ENCODE results near the gene PNPLA6. TPM values are rescaled to one million over a fixed set of nuclear protein-coding genes. Genes with fewer than 3 reads are reported as not detected.

PNPLA6 gene
- total RNA-seq, 1 experiment from 2014 or later, result 67.6 TPM

- H3K4me1 Mint-ChIP-seq (ENCODE audit: low read depth, unreplicated experiment), result peaks cover 9% of the 10 kb centered on the region
- no peak for DNase-seq
- no peaks in the 10 kb centered on the region for H3K27me3 Mint-ChIP-seq (ENCODE audit: insufficient read depth, unreplicated experiment)
- CTCF ChIA-PET, result interaction anchor here (0.5 to 1.2 kb wide), 3 partner anchors 26 to 45 kb away, joined by 4 to 6 read pairs (median 5); a partner anchor contains a TSS
- Histone ChIP-seq H3K4me1 (peaks cover 10% of the 10 kb centered on the region), H3K4me3 (ENCODE audit: low read depth, low read length) (peak overlapping the region; percentile 59), H3K9me3 (no peaks in the 10 kb centered on the region), H3K36me3 (ENCODE audit: control insufficient read depth, insufficient read depth, low read length) (no peaks in the 10 kb centered on the region; the same call in 1 of the 2 replicates), H3K27me3 (replicated peaks; ENCODE audit: control insufficient read depth, insufficient read depth, low read length) (no peaks in the 10 kb centered on the region)
- peaks cover 20% of the 10 kb centered on the region for H3K36me3 Mint-ChIP-seq (ENCODE audit: insufficient read depth, unreplicated experiment)
- intact Hi-C loops (cut with micrococcal nuclease; ENCODE audit: unreplicated experiment), result no loop called here
- POLR2A ChIA-PET, result interaction anchor here (0.6 to 1.0 kb wide), 4 partner anchors 12 to 128 kb away, joined by 3 to 4 read pairs (median 4); partner anchors contain the start of gene PNPLA6
- BruUV-seq (replicated peaks), result TSS peak; percentile 16
- peak overlapping the region; percentile 85 for H3K4me3 Mint-ChIP-seq (ENCODE audit: unreplicated experiment)
- H3K27ac Mint-ChIP-seq (ENCODE audit: unreplicated experiment), result peak overlapping the region; percentile 63
- TF ChIP-seq CTCF (IDR thresholded peaks at IDR 0.05; ENCODE audit: insufficient read depth in 1 of 2, low read depth in 1 of 2, low read length in 1 of 2, severe bottlenecking in 1 of 2, unreplicated experiment in 1 of 2), result no peak
- no peaks in the 10 kb centered on the region for H3K9me3 Mint-ChIP-seq (ENCODE audit: unreplicated experiment)
Measured at GRCh38 chr19:7522923-7523667, 12.4 kb upstream of the PNPLA6 start.

DNA sequence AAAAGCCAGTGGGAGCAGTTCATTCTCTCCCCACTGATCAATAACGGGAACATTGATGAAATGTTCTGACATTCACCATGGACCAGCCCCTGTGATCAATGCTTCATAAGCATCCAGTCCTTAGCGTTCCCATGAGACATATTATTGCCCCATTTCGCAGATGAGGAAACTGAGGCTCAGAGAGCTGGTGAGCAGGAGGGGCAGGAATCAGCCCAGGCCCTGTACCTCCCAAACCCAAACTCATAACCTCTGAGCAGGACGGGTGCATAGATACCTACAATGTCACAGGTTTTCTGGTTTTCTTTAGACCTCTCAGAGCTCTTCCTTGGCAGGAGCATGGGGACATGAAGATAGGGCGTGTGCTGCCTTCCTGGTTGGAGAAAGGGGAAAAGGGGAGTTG is 11.0 kb upstream of the PNPLA6 start:
- POLR2A ChIA-PET, result no interaction called here
- intact Hi-C loops (cut with micrococcal nuclease; ENCODE audit: unreplicated experiment), result no loop called here
- Mint-ChIP-seq H3K9me3 (ENCODE audit: unreplicated experiment) (no peaks in the 10 kb centered on the region), H3K36me3 (ENCODE audit: insufficient read depth, unreplicated experiment) (peaks cover 15% of the 10 kb centered on the region), H3K27me3 (ENCODE audit: insufficient read depth, unreplicated experiment) (no peaks in the 10 kb centered on the region), H3K4me1 (ENCODE audit: low read depth, unreplicated experiment) (peaks cover 9% of the 10 kb centered on the region), H3K4me3 (ENCODE audit: unreplicated experiment) (no peak overlapping the region), H3K27ac (ENCODE audit: unreplicated experiment) (no peak overlapping the region)
- CTCF ChIA-PET, result no interaction called here
- H3K36me3 ChIP-seq (ENCODE audit: control insufficient read depth, insufficient read depth, low read length), result no peaks in the 10 kb centered on the region
- H3K4me3 ChIP-seq (ENCODE audit: low read depth, low read length), result no peak overlapping the region
- no peaks in the 10 kb centered on the region for H3K9me3 ChIP-seq
- no peak for DNase-seq
- peaks cover 10% of the 10 kb centered on the region for H3K4me1 ChIP-seq
- BruUV-seq (replicated peaks), result no TSS peak
- H3K27me3 ChIP-seq (replicated peaks; ENCODE audit: control insufficient read depth, insufficient read depth, low read length), result no peaks in the 10 kb centered on the region
- no peak for TF ChIP-seq CTCF (IDR thresholded peaks at IDR 0.05; ENCODE audit: insufficient read depth in 1 of 2, low read depth in 1 of 2, low read length in 1 of 2, severe bottlenecking in 1 of 2, unreplicated experiment in 1 of 2)

DNA sequence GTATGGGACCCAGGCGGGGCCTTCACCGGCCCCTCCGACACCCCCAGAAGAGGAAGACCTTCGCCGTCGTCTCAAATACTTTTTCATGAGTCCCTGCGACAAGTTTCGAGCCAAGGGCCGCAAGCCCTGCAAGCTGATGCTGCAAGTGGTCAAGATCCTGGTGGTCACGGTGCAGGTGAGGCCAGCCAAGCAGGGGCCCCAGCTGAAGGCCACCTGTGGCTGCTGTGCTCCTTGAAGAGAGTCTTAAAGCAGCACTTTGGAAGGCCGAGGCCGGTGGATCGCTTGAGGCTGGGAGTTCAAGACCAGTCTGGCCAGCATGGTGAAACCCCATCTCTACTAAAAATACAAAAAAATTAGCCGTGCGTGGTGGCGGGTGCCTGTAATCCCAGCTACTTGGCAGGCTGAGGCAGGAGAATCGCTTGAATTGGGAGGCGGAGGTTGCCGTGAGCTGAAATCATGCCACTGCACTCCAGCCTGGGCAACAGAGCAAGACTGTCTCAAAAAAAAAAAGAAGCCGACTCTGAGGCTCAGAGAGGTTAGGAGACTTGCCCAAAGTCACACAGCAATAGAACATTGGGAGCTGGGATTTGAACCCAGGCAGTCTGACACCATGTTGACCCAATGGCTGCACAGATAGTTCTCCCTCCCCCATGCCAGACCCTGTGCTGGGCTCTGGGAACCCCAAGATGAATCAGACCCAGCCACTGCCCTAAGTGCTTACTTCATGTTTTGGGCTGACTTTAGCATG is 10.4 kb upstream of the PNPLA6 start:
- H3K27me3 Mint-ChIP-seq (ENCODE audit: insufficient read depth, unreplicated experiment), result no peaks in the 10 kb centered on the region
- Histone ChIP-seq H3K4me1 (peaks cover 10% of the 10 kb centered on the region), H3K4me3 (ENCODE audit: low read depth, low read length) (no peak overlapping the region), H3K27me3 (replicated peaks; ENCODE audit: control insufficient read depth, insufficient read depth, low read length) (no peaks in the 10 kb centered on the region), H3K36me3 (ENCODE audit: control insufficient read depth, insufficient read depth, low read length) (no peaks in the 10 kb centered on the region), H3K9me3 (no peaks in the 10 kb centered on the region)
- H3K36me3 Mint-ChIP-seq (ENCODE audit: insufficient read depth, unreplicated experiment), result peaks cover 15% of the 10 kb centered on the region
- no peak for DNase-seq
- peaks cover 9% of the 10 kb centered on the region for H3K4me1 Mint-ChIP-seq (ENCODE audit: low read depth, unreplicated experiment)
- ChIA-PET CTCF (no interaction called here), POLR2A (no interaction called here)
- H3K27ac Mint-ChIP-seq (ENCODE audit: unreplicated experiment), result no peak overlapping the region
- no peak overlapping the region for H3K4me3 Mint-ChIP-seq (ENCODE audit: unreplicated experiment)
- no peaks in the 10 kb centered on the region for H3K9me3 Mint-ChIP-seq (ENCODE audit: unreplicated experiment)
- no TSS peak for BruUV-seq (replicated peaks)
- intact Hi-C loops (cut with micrococcal nuclease; ENCODE audit: unreplicated experiment), result no loop called here
- TF ChIP-seq CTCF (IDR thresholded peaks at IDR 0.05; ENCODE audit: insufficient read depth in 1 of 2, low read depth in 1 of 2, low read length in 1 of 2, severe bottlenecking in 1 of 2, unreplicated experiment in 1 of 2), result no peak
